Measurements from ENCODE around the gene ARAP2.

Gene ARAP2

GRCh38 chr4:36283912-36284465 is 39.7 kb upstream of the ARAP2 start:
- H3K4me1 ChIP-seq (ENCODE audit: control insufficient read depth, low read length), result no peaks in the 10 kb centered on the region
- H3K4me2 ChIP-seq (ENCODE audit: low read length), result no peak overlapping the region
- no peaks in the 10 kb centered on the region; the same call in 1 of the 2 replicates for H3K9me2 ChIP-seq (replicated peaks; ENCODE audit: control insufficient read depth, low read length)
- no peaks in the 10 kb centered on the region for H3K9me3 ChIP-seq (ENCODE audit: control insufficient read depth, insufficient read depth, low read length)
- H4K20me1 ChIP-seq (ENCODE audit: control insufficient read depth, insufficient read depth, low read depth, low read length), result no peaks in the 10 kb centered on the region
- H3K79me2 ChIP-seq (ENCODE audit: control insufficient read depth, low read length), result no peaks in the 10 kb centered on the region
- no peak overlapping the region for H3K27ac ChIP-seq (ENCODE audit: low read depth, low read length)
- H3F3A ChIP-seq (ENCODE audit: control insufficient read depth, insufficient read depth), result no peaks in the 10 kb centered on the region
- H3K27me3 ChIP-seq (ENCODE audit: control insufficient read depth, low read length), result no peaks in the 10 kb centered on the region
- no peak overlapping the region for H3K4me3 ChIP-seq (ENCODE audit: low read length)
- H3K36me3 ChIP-seq (ENCODE audit: control insufficient read depth, low read length), result no peaks in the 10 kb centered on the region
- no peak for TF ChIP-seq EZH2phosphoT487 (IDR thresholded peaks at IDR 0.05; ENCODE audit: borderline replicate concordance, low read length)
- TF ChIP-seq, protein P1, sequence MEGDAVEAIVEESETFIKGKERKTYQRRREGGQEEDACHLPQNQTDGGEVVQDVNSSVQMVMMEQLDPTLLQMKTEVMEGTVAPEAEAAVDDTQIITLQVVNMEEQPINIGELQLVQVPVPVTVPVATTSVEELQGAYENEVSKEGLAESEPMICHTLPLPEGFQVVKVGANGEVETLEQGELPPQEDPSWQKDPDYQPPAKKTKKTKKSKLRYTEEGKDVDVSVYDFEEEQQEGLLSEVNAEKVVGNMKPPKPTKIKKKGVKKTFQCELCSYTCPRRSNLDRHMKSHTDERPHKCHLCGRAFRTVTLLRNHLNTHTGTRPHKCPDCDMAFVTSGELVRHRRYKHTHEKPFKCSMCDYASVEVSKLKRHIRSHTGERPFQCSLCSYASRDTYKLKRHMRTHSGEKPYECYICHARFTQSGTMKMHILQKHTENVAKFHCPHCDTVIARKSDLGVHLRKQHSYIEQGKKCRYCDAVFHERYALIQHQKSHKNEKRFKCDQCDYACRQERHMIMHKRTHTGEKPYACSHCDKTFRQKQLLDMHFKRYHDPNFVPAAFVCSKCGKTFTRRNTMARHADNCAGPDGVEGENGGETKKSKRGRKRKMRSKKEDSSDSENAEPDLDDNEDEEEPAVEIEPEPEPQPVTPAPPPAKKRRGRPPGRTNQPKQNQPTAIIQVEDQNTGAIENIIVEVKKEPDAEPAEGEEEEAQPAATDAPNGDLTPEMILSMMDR (IDR thresholded peaks at IDR 0.05; ENCODE audit: low read depth, low read length, poor library complexity, severe bottlenecking), result no peak

DNA sequence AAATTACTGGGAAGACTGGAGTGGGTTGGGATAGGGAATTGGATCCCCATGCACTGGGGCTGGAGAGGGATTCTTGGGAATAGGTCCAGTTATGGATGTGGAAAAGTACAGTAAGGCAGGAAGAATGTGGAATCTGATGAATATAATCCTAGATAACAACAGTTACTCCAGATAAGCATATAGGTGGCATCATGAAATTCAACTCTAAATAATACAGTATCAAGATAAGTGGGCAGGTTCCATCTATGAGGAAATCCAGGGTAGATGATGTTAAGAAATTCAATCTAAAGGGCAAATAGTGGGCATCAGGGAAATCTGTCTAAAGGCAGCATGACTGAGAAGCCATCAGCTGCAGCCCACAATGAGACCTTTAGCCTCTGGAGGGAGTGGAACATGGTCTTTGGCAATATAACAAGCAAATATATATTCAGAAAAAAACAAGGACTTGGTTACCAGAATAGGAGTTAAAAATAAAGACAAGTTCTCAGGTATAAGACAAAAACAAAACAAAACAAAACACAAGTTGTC is 38.3 kb upstream of the ARAP2 start:
- Histone ChIP-seq H3K36me3 (ENCODE audit: control insufficient read depth, low read length) (no peaks in the 10 kb centered on the region), H3F3A (ENCODE audit: control insufficient read depth, insufficient read depth) (no peaks in the 10 kb centered on the region), H3K4me3 (ENCODE audit: low read length) (no peak overlapping the region), H3K9me2 (replicated peaks; ENCODE audit: control insufficient read depth, low read length) (no peaks in the 10 kb centered on the region; the same call in 1 of the 2 replicates), H3K9me3 (ENCODE audit: control insufficient read depth, insufficient read depth, low read length) (no peaks in the 10 kb centered on the region), H4K20me1 (ENCODE audit: control insufficient read depth, insufficient read depth, low read depth, low read length) (no peaks in the 10 kb centered on the region), H3K4me1 (ENCODE audit: control insufficient read depth, low read length) (no peaks in the 10 kb centered on the region), H3K27me3 (ENCODE audit: control insufficient read depth, low read length) (no peaks in the 10 kb centered on the region), H3K79me2 (ENCODE audit: control insufficient read depth, low read length) (no peaks in the 10 kb centered on the region), H3K27ac (ENCODE audit: low read depth, low read length) (no peak overlapping the region), H3K4me2 (ENCODE audit: low read length) (no peak overlapping the region)
- TF ChIP-seq, protein P1 (IDR thresholded peaks at IDR 0.05; ENCODE audit: low read depth, low read length, poor library complexity, severe bottlenecking), result no peak

DNA sequence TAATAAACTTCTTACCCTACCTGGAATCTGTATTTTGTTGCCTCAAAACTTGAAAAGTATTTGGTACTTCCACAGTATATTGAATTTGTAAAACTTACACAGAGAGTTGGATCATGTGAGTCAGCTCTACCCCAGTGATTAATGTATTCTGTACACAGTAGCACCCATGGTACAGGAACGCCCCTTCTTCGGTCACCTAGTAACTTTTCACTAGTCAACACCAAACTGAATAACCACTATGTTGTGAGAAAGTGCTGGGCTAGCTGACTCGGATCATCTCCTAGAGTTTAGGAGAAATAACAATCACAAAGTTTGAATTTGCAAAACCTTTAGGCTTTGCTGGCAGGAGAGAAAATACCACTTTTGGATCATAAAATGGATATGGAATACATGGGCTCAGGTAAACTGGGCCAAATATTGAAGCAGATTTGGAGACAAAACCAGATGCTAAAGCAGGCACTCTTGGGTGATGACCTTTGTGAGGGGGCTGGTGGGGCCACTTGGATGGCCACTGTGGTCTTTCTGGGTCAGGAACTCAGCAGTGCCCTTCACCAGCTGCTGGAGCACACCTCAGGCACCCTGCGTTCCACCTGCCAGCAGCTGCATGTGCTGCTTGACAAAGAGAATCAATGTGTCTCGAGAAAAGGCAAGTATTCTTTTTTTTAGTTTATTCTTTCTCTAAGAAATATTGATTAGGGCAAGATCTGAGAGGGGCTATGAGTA is 37.2 kb upstream of the ARAP2 start, which contains the start of gene DTHD1:
Gene DTHD1, plus strand, starts transcription at position 233 of the 723 bp plus-strand sequence. Its CDS starts 143 bp downstream, at position 376.
- TF ChIP-seq, protein P1 (IDR thresholded peaks at IDR 0.05; ENCODE audit: low read depth, low read length, poor library complexity, severe bottlenecking), result no peak
- TF ChIP-seq EZH2phosphoT487 (IDR thresholded peaks at IDR 0.05; ENCODE audit: borderline replicate concordance, low read length), result no peak
- Histone ChIP-seq H3K4me1 (ENCODE audit: control insufficient read depth, low read length) (no peaks in the 10 kb centered on the region), H3K79me2 (ENCODE audit: control insufficient read depth, low read length) (no peaks in the 10 kb centered on the region), H3K4me2 (ENCODE audit: low read length) (no peak within 1 kb of the TSS), H3K27ac (ENCODE audit: low read depth, low read length) (no peak within 1 kb of the TSS), H3K9me2 (replicated peaks; ENCODE audit: control insufficient read depth, low read length) (no peaks in the 10 kb centered on the region; the same call in 1 of the 2 replicates), H3K4me3 (ENCODE audit: low read length) (no peak within 1 kb of the TSS), H3K9me3 (ENCODE audit: control insufficient read depth, insufficient read depth, low read length) (no peaks in the 10 kb centered on the region), H3K27me3 (ENCODE audit: control insufficient read depth, low read length) (no peaks in the 10 kb centered on the region), H4K20me1 (ENCODE audit: control insufficient read depth, insufficient read depth, low read depth, low read length) (no peaks in the 10 kb centered on the region), H3K36me3 (ENCODE audit: control insufficient read depth, low read length) (no peaks in the 10 kb centered on the region), H3F3A (ENCODE audit: control insufficient read depth, insufficient read depth) (no peaks in the 10 kb centered on the region)
